ENCODE measurements around the gene KIAA1217.

Gene KIAA1217

GRCh38 chr10:24382596-24382978 lies 173.6 kb downstream of the KIAA1217 start:
- Histone ChIP-seq H3K4me2 (ENCODE audit: low read depth, low read length, poor library complexity, severe bottlenecking) (no peak overlapping the region), H3K36me3 (ENCODE audit: low read length) (no peaks in the 10 kb centered on the region), H3K9me3 (ENCODE audit: insufficient read depth, low read length) (no peaks in the 10 kb centered on the region), H3K9ac (ENCODE audit: low read length) (no peak overlapping the region), H2AFZ (ENCODE audit: low read depth, low read length, severe bottlenecking) (no peak overlapping the region), H3K27ac (ENCODE audit: low read depth, low read length) (no peak overlapping the region), H3K9me2 (replicated peaks; ENCODE audit: insufficient read depth, low read length) (no peaks in the 10 kb centered on the region), H3K79me2 (ENCODE audit: insufficient read depth, low read length) (no peaks in the 10 kb centered on the region), H3F3A (ENCODE audit: insufficient read depth) (no peaks in the 10 kb centered on the region), H3K4me3 (ENCODE audit: insufficient read depth, low read length, poor library complexity, severe bottlenecking) (no peak overlapping the region), H4K20me1 (ENCODE audit: low read depth, low read length) (no peaks in the 10 kb centered on the region), H3K27me3 (ENCODE audit: low read length) (no peaks in the 10 kb centered on the region)
- TF ChIP-seq, protein P1, sequence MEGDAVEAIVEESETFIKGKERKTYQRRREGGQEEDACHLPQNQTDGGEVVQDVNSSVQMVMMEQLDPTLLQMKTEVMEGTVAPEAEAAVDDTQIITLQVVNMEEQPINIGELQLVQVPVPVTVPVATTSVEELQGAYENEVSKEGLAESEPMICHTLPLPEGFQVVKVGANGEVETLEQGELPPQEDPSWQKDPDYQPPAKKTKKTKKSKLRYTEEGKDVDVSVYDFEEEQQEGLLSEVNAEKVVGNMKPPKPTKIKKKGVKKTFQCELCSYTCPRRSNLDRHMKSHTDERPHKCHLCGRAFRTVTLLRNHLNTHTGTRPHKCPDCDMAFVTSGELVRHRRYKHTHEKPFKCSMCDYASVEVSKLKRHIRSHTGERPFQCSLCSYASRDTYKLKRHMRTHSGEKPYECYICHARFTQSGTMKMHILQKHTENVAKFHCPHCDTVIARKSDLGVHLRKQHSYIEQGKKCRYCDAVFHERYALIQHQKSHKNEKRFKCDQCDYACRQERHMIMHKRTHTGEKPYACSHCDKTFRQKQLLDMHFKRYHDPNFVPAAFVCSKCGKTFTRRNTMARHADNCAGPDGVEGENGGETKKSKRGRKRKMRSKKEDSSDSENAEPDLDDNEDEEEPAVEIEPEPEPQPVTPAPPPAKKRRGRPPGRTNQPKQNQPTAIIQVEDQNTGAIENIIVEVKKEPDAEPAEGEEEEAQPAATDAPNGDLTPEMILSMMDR (IDR thresholded peaks at IDR 0.05; ENCODE audit: insufficient read depth, low read length, poor library complexity, severe bottlenecking), result no peak
- TF ChIP-seq EZH2phosphoT487 (conservative IDR thresholded peaks at IDR 0.05; ENCODE audit: low read length), result no peak

- Histone ChIP-seq H3K4me2 (ENCODE audit: low read depth, low read length, poor library complexity, severe bottlenecking) (no peak overlapping the region), H3K27me3 (ENCODE audit: low read length) (no peaks in the 10 kb centered on the region), H3K9me3 (ENCODE audit: insufficient read depth, low read length) (no peaks in the 10 kb centered on the region), H3K27ac (ENCODE audit: low read depth, low read length) (no peak overlapping the region), H2AFZ (ENCODE audit: low read depth, low read length, severe bottlenecking) (no peak overlapping the region), H3K4me3 (ENCODE audit: insufficient read depth, low read length, poor library complexity, severe bottlenecking) (no peak overlapping the region), H3K36me3 (ENCODE audit: low read length) (no peaks in the 10 kb centered on the region), H3K9me2 (replicated peaks; ENCODE audit: insufficient read depth, low read length) (no peaks in the 10 kb centered on the region), H3K79me2 (ENCODE audit: insufficient read depth, low read length) (no peaks in the 10 kb centered on the region), H3F3A (ENCODE audit: insufficient read depth) (no peaks in the 10 kb centered on the region), H3K9ac (ENCODE audit: low read length) (no peak overlapping the region), H4K20me1 (ENCODE audit: low read depth, low read length) (no peaks in the 10 kb centered on the region)
- TF ChIP-seq, protein P1 (IDR thresholded peaks at IDR 0.05; ENCODE audit: insufficient read depth, low read length, poor library complexity, severe bottlenecking), result no peak
- no peak for TF ChIP-seq EZH2phosphoT487 (conservative IDR thresholded peaks at IDR 0.05; ENCODE audit: low read length)
Observed at GRCh38 chr10:24382979-24383663, 174.2 kb downstream of the KIAA1217 start.

DNA sequence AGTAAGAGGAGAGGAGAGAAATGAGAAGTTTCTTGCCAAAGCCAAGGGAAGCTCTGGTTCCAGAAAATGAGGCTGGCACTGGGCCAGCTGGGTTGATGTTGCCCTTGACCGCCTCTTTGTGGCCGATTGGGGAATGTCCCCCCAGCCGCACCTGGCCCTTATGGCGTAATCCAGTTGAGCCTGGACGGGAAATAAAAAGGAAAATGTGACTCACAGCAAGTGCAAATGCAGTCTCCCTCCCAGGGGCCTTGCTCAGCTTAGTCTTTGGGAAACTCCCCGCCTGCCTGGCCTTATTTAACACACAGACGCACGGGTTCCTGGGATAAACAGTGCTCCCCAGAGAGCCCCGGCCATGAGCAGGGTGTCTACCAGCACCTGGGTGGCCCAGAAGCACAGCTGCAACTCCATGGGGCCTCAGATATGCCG lies 174.8 kb downstream of the KIAA1217 start:
- Histone ChIP-seq H3F3A (ENCODE audit: insufficient read depth) (no peaks in the 10 kb centered on the region), H2AFZ (ENCODE audit: low read depth, low read length, severe bottlenecking) (no peak overlapping the region), H3K79me2 (ENCODE audit: insufficient read depth, low read length) (no peaks in the 10 kb centered on the region), H3K4me3 (ENCODE audit: insufficient read depth, low read length, poor library complexity, severe bottlenecking) (no peak overlapping the region), H4K20me1 (ENCODE audit: low read depth, low read length) (no peaks in the 10 kb centered on the region), H3K27ac (ENCODE audit: low read depth, low read length) (no peak overlapping the region), H3K9ac (ENCODE audit: low read length) (no peak overlapping the region), H3K9me3 (ENCODE audit: insufficient read depth, low read length) (no peaks in the 10 kb centered on the region), H3K9me2 (replicated peaks; ENCODE audit: insufficient read depth, low read length) (no peaks in the 10 kb centered on the region), H3K4me2 (ENCODE audit: low read depth, low read length, poor library complexity, severe bottlenecking) (no peak overlapping the region), H3K27me3 (ENCODE audit: low read length) (no peaks in the 10 kb centered on the region), H3K36me3 (ENCODE audit: low read length) (no peaks in the 10 kb centered on the region)
- no peak for TF ChIP-seq EZH2phosphoT487 (conservative IDR thresholded peaks at IDR 0.05; ENCODE audit: low read length)
- TF ChIP-seq, protein P1 (IDR thresholded peaks at IDR 0.05; ENCODE audit: insufficient read depth, low read length, poor library complexity, severe bottlenecking), result no peak
